Endodermal cell (in vitro differentiated cells): ENCODE data around the gene HMGB4. TPM values are rescaled to one million over a fixed set of nuclear protein-coding genes. Genes with fewer than 3 reads are reported as not detected.

Source experiments
- DNase-seq: peaks from one replicate; pipeline ENCODE4 v3.0.0-alpha.2; 2017
- H3K27ac ChIP-seq: 2 replicates; pipeline ENCODE4 v1.5.1; 2013; ENCODE audit warnings: mild to moderate bottlenecking, low read depth, low read length, moderate library complexity
- H3K27me3 ChIP-seq: 2 replicates; pipeline ENCODE4 v1.6.1; 2013; ENCODE audit warnings: mild to moderate bottlenecking, low read length, moderate library complexity; ENCODE audit not compliant: insufficient read depth, control insufficient read depth, poor library complexity, severe bottlenecking
- H3K36me3 ChIP-seq: 2 replicates; pipeline ENCODE4 v1.7.0; 2013; ENCODE audit warnings: mild to moderate bottlenecking, low read length, moderate library complexity; ENCODE audit not compliant: control insufficient read depth, insufficient read depth
- H3K4me1 ChIP-seq: one replicate; pipeline ENCODE4 v1.7.0; 2013; ENCODE audit warnings: low read length; ENCODE audit not compliant: control insufficient read depth, insufficient read depth
- H3K4me3 ChIP-seq: 2 replicates; pipeline ENCODE4 v1.5.1; 2013; ENCODE audit warnings: mild to moderate bottlenecking, low read length, moderate library complexity
- H3K9ac ChIP-seq: 2 replicates; pipeline ENCODE4 v1.6.1; 2013; ENCODE audit warnings: mild to moderate bottlenecking, low read length, moderate library complexity; ENCODE audit not compliant: poor library complexity, severe bottlenecking; ENCODE audit errors: extremely low read depth
- H3K9me3 ChIP-seq: 2 replicates; pipeline ENCODE4 v1.6.1; 2013; ENCODE audit warnings: mild to moderate bottlenecking, low read length, moderate library complexity; ENCODE audit not compliant: control insufficient read depth
- H3K27ac Mint-ChIP-seq: 2 replicates; pipeline ENCODE4 v1.8.0; 2020; ENCODE audit warnings: mixed read lengths
- H3K27me3 Mint-ChIP-seq: 2 replicates; pipeline ENCODE4 v1.8.0; 2021; ENCODE audit warnings: mild to moderate bottlenecking, mixed read lengths; ENCODE audit not compliant: insufficient read depth
- H3K36me3 Mint-ChIP-seq: 2 replicates; pipeline ENCODE4 v1.8.0; 2020; ENCODE audit warnings: low read depth, mixed read lengths
- H3K4me1 Mint-ChIP-seq: 2 replicates; pipeline ENCODE4 v1.8.0; 2020; ENCODE audit warnings: mixed read lengths
- H3K4me3 Mint-ChIP-seq: 2 replicates; pipeline ENCODE4 v1.8.0; 2020; ENCODE audit warnings: mild to moderate bottlenecking, moderate library complexity, mixed read lengths
- H3K9me3 Mint-ChIP-seq: 2 replicates; pipeline ENCODE4 v1.8.0; 2020; ENCODE audit warnings: mild to moderate bottlenecking, mixed read lengths
- CTCF ChIP-seq: fragments of 200-600 bp; sonication (generic); conservative IDR thresholded peaks from 2 replicates; pipeline ENCODE4 v1.5.0; 2021; ENCODE audit warnings: antibody characterized with exemption, mild to moderate bottlenecking
- WGBS, 2 experiments: methylation state at CpG; one replicate each; pipeline versions ENCODE4 v1.1.5 to v1.1.7; 2013; ENCODE audit warnings: missing lambda C conversion rate in 2 of 2, mixed read lengths in 1 of 2; ENCODE audit not compliant: insufficient coverage in 1 of 2, insufficient read length in 1 of 2; 5-methylcytosine and 5-hydroxymethylcytosine counted together
- total RNA-seq, 2 donors: library from RNA; stranded (reverse); fragmentation: NEBNext Ultra II Directional in 1 of 2; extraction: Animal tissue kit (Norgen Biotek cat#: 25700) in 1 of 2; gene quantifications; 2 replicates in 1 of 2; 3 replicates in 1 of 2; pipeline ENCODE4 v1.2.1, GENCODE V29; 2021

Gene HMGB4
- total RNA-seq, 2 donors from 2014 or later = not detected

GRCh38 chr1:33826711-33827110 is 37.2 kb upstream of the HMGB4 start:
- Mint-ChIP-seq H3K4me1 (no peaks in the 10 kb centered on the region), H3K36me3 (peaks cover 8% of the 10 kb centered on the region), H3K27me3 (peaks cover 10% of the 10 kb centered on the region), H3K9me3 (peaks cover 37% of the 10 kb centered on the region), H3K27ac (no peak overlapping the region), H3K4me3 (no peak overlapping the region)
- Histone ChIP-seq H3K4me3 (no peak overlapping the region), H3K9me3 (peaks cover 14% of the 10 kb centered on the region), H3K27me3 (no peaks in the 10 kb centered on the region), H3K4me1 (no peaks in the 10 kb centered on the region), H3K36me3 (no peaks in the 10 kb centered on the region), H3K27ac (no peak overlapping the region), H3K9ac (no peak overlapping the region)
- TF ChIP-seq CTCF = no peak
- DNase-seq = peak; percentile 11
- WGBS, 2 experiments = 83 to 88% methylated on average over 1 to 5 of the region's 5 CpGs

GRCh38 chr1:33828059-33828458 is 35.8 kb upstream of the HMGB4 start:
- DNase-seq = peak; percentile 5
- no peak overlapping the region for H3K4me3 Mint-ChIP-seq
- Histone ChIP-seq H3K4me1 (no peaks in the 10 kb centered on the region), H3K27ac (no peak overlapping the region), H3K4me3 (no peak overlapping the region), H3K36me3 (no peaks in the 10 kb centered on the region), H3K27me3 (no peaks in the 10 kb centered on the region), H3K9me3 (peaks cover 14% of the 10 kb centered on the region), H3K9ac (no peak overlapping the region)
- H3K27ac Mint-ChIP-seq = no peak overlapping the region
- H3K27me3 Mint-ChIP-seq = peaks cover 3% of the 10 kb centered on the region
- H3K9me3 Mint-ChIP-seq = peaks cover 45% of the 10 kb centered on the region
- TF ChIP-seq CTCF = no peak
- WGBS, 2 experiments = 66 to 78% methylated on average over 4 to 5 of the region's 5 CpGs
- peaks cover 8% of the 10 kb centered on the region for H3K36me3 Mint-ChIP-seq
- no peaks in the 10 kb centered on the region for H3K4me1 Mint-ChIP-seq

- Histone ChIP-seq H3K27ac (no peak overlapping the region), H3K27me3 (no peaks in the 10 kb centered on the region), H3K9me3 (peaks cover 14% of the 10 kb centered on the region), H3K9ac (no peak overlapping the region), H3K36me3 (no peaks in the 10 kb centered on the region), H3K4me3 (no peak overlapping the region), H3K4me1 (no peaks in the 10 kb centered on the region)
- no peak for DNase-seq
- Mint-ChIP-seq H3K4me3 (no peak overlapping the region), H3K27me3 (no peaks in the 10 kb centered on the region), H3K9me3 (peaks cover 45% of the 10 kb centered on the region), H3K4me1 (no peaks in the 10 kb centered on the region), H3K36me3 (peaks cover 8% of the 10 kb centered on the region), H3K27ac (no peak overlapping the region)
- 96 to 97% methylated on average over 3 to 5 of the region's 5 CpGs for WGBS, 2 experiments
- no peak for TF ChIP-seq CTCF
Observed at GRCh38 chr1:33828654-33829053, 35.2 kb upstream of the HMGB4 start.
